ENCODE data around the gene RNPEP. TPM values are rescaled to one million over a fixed set of nuclear protein-coding genes. Genes with fewer than 3 reads are reported as not detected.
"Not testable (repeated sequence)": the region's sequence is repeated elsewhere in the genome, so short reads cannot be mapped to it uniquely, and the experiment has no call there.

RNPEP gene
- total RNA-seq, 1 donor from 2014 or later = 51.4 TPM

DNA sequence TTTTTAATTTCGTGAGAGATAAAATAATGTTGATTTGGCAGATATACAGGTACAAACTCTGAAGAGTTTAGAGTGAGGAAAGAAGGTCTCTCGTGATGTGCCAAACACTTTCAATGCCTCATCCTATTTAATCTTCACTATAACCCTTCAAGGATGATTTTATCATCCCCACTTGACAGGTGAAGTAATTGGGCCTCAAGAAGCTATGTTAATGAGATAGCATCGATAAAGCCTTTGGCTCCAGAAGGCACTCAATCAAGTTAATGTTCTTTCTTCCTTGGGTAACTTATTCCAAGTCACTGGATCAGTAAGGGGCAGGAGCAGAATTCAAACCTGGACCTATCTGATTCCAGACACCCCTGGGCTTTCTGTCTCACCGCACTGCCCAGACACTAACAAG lies 43.3 kb upstream of the RNPEP start:
- peak overlapping the region; percentile 87 for H3K27ac Mint-ChIP-seq (ENCODE audit: unreplicated experiment)

GRCh38 chr1:201939574-201939973 lies 42.9 kb upstream of the RNPEP start:
- Mint-ChIP-seq H3K4me1 (ENCODE audit: unreplicated experiment) (peaks cover 59% of the 10 kb centered on the region), H3K27me3 (ENCODE audit: unreplicated experiment) (no peaks in the 10 kb centered on the region), H3K27ac (ENCODE audit: unreplicated experiment) (peak overlapping the region; percentile 87), H3K4me3 (ENCODE audit: unreplicated experiment) (no peak overlapping the region), H3K36me3 (ENCODE audit: unreplicated experiment) (peaks cover 2% of the 10 kb centered on the region), H3K9me3 (ENCODE audit: unreplicated experiment) (no peaks in the 10 kb centered on the region)
- no peak for DNase-seq (ENCODE audit: extremely low spot score, unreplicated experiment)
- TF ChIP-seq, protein P1, sequence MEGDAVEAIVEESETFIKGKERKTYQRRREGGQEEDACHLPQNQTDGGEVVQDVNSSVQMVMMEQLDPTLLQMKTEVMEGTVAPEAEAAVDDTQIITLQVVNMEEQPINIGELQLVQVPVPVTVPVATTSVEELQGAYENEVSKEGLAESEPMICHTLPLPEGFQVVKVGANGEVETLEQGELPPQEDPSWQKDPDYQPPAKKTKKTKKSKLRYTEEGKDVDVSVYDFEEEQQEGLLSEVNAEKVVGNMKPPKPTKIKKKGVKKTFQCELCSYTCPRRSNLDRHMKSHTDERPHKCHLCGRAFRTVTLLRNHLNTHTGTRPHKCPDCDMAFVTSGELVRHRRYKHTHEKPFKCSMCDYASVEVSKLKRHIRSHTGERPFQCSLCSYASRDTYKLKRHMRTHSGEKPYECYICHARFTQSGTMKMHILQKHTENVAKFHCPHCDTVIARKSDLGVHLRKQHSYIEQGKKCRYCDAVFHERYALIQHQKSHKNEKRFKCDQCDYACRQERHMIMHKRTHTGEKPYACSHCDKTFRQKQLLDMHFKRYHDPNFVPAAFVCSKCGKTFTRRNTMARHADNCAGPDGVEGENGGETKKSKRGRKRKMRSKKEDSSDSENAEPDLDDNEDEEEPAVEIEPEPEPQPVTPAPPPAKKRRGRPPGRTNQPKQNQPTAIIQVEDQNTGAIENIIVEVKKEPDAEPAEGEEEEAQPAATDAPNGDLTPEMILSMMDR (IDR thresholded peaks at IDR 0.05) = no peak

More for the DNA sequence above, 43.3 kb upstream of the RNPEP start:
- peaks cover 59% of the 10 kb centered on the region for H3K4me1 Mint-ChIP-seq (ENCODE audit: unreplicated experiment)
- no peak for DNase-seq (ENCODE audit: extremely low spot score, unreplicated experiment)
- H3K36me3 Mint-ChIP-seq (ENCODE audit: unreplicated experiment) = peaks cover 2% of the 10 kb centered on the region
- no peak overlapping the region for H3K4me3 Mint-ChIP-seq (ENCODE audit: unreplicated experiment)
- TF ChIP-seq, protein P1 (IDR thresholded peaks at IDR 0.05) = no peak
- H3K9me3 Mint-ChIP-seq (ENCODE audit: unreplicated experiment) = no peaks in the 10 kb centered on the region
- no peaks in the 10 kb centered on the region for H3K27me3 Mint-ChIP-seq (ENCODE audit: unreplicated experiment)

GRCh38 chr1:201940316-201940715 lies 42.1 kb upstream of the RNPEP start:
- H3K36me3 Mint-ChIP-seq (ENCODE audit: unreplicated experiment); H3K4me3 Mint-ChIP-seq (ENCODE audit: unreplicated experiment); H3K27me3 Mint-ChIP-seq (ENCODE audit: unreplicated experiment); H3K9me3 Mint-ChIP-seq (ENCODE audit: unreplicated experiment); DNase-seq (ENCODE audit: extremely low spot score, unreplicated experiment): not testable (repeated sequence)
- H3K27ac Mint-ChIP-seq (ENCODE audit: unreplicated experiment) = peak overlapping the region; percentile 87
- H3K4me1 Mint-ChIP-seq (ENCODE audit: unreplicated experiment) = peaks cover 59% of the 10 kb centered on the region

- Mint-ChIP-seq H3K27ac (ENCODE audit: unreplicated experiment) (peak overlapping the region; percentile 70), H3K4me1 (ENCODE audit: unreplicated experiment) (peaks cover 68% of the 10 kb centered on the region), H3K4me3 (ENCODE audit: unreplicated experiment) (peak overlapping the region; percentile 51), H3K36me3 (ENCODE audit: unreplicated experiment) (no peaks in the 10 kb centered on the region), H3K27me3 (ENCODE audit: unreplicated experiment) (no peaks in the 10 kb centered on the region), H3K9me3 (ENCODE audit: unreplicated experiment) (no peaks in the 10 kb centered on the region)
- no peak for DNase-seq (ENCODE audit: extremely low spot score, unreplicated experiment)
- TF ChIP-seq, protein P1 (IDR thresholded peaks at IDR 0.05) = no peak
Observed at GRCh38 chr1:201941420-201942128, 40.9 kb upstream of the RNPEP start.

DNA sequence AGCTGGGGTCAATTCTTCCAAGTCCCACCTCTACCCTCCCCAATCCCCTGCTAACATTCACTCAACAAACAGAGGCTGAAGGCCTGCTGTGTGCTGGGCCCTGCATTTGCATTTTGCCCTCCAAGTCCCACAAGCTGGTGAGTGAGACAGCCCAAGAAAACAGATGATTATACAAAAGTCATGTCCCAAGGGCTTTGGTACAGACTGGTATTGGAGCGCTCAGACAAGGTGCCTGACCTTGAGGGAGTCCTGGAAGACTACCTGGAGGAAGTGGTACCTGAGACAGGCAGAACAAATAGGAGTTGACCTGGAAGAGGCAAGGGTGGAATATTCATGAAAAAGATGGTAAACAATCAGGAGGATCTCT lies 40.3 kb upstream of the RNPEP start:
- no peaks in the 10 kb centered on the region for H3K27me3 Mint-ChIP-seq (ENCODE audit: unreplicated experiment)
- no peak overlapping the region for H3K4me3 Mint-ChIP-seq (ENCODE audit: unreplicated experiment)
- TF ChIP-seq, protein P1 (IDR thresholded peaks at IDR 0.05) = no peak
- no peaks in the 10 kb centered on the region for H3K36me3 Mint-ChIP-seq (ENCODE audit: unreplicated experiment)
- no peak for DNase-seq (ENCODE audit: extremely low spot score, unreplicated experiment)
- H3K27ac Mint-ChIP-seq (ENCODE audit: unreplicated experiment) = peak overlapping the region; percentile 70
- peaks cover 74% of the 10 kb centered on the region for H3K4me1 Mint-ChIP-seq (ENCODE audit: unreplicated experiment)
- H3K9me3 Mint-ChIP-seq (ENCODE audit: unreplicated experiment) = no peaks in the 10 kb centered on the region
